Gastroesophageal sphincter (tissue), 3 donors: ENCODE data around the gene KRTAP4-6.

Experiments
- CTCF ChIP-seq, 4 experiments: fragments of 200-600 bp in 2 of 4; fragments of 450-650 bp in 2 of 4; sonication (generic) in 1 of 4; IDR thresholded peaks; one replicate each; pipeline ENCODE4 v1.5.1; 2017 to 2019; ENCODE audit warnings: antibody characterized with exemption in 4 of 4, mild to moderate bottlenecking in 2 of 4, moderate library complexity in 2 of 4
- POLR2A ChIP-seq, 2 donors: fragments of 450-650 bp; IDR thresholded peaks; one replicate each; pipeline ENCODE4 v1.6.1; 2017; ENCODE audit warnings: antibody characterized with exemption in 2 of 2, mild to moderate bottlenecking in 2 of 2, moderate library complexity in 1 of 2
- POLR2AphosphoS5 ChIP-seq: sonication (generic); formaldehyde crosslinking; IDR thresholded peaks from one replicate; pipeline ENCODE4 v1.6.1; 2017; ENCODE audit warnings: antibody characterized with exemption

- no peak for TF ChIP-seq POLR2AphosphoS5
- TF ChIP-seq CTCF (IDR thresholded peaks at IDR 0.05) = no peak
- no peak for TF ChIP-seq POLR2A (IDR thresholded peaks at IDR 0.05)
Observed at GRCh38 chr17:41184480-41184961, 44.2 kb upstream of the KRTAP4-6 start, which contains the start of gene KRTAP4-1.
